Neural crest cell (in vitro differentiated cells): Measurements from ENCODE around the gene AUTS2. TPM values are rescaled to one million over a fixed set of nuclear protein-coding genes. Genes with fewer than 3 reads are reported as not detected.

Experiments used
- DNase-seq: peaks from one replicate; pipeline ENCODE4 v3.0.0; 2021; ENCODE audit warnings: low read depth, mixed read lengths, low spot score
- H3K27ac Mint-ChIP-seq: one replicate; pipeline ENCODE4 v1.8.0; 2021; ENCODE audit warnings: mild to moderate bottlenecking, mixed read lengths; ENCODE audit not compliant: unreplicated experiment
- H3K27me3 Mint-ChIP-seq: 2 replicates; pipeline ENCODE4 v1.8.0; 2021; ENCODE audit warnings: low read depth, mild to moderate bottlenecking, mixed read lengths
- H3K36me3 Mint-ChIP-seq: 2 replicates; pipeline ENCODE4 v1.8.0; 2021; ENCODE audit warnings: low read depth, mild to moderate bottlenecking, mixed read lengths
- H3K4me1 Mint-ChIP-seq: 2 replicates; pipeline ENCODE4 v1.8.0; 2021; ENCODE audit warnings: mixed read lengths
- H3K4me3 Mint-ChIP-seq: one replicate; pipeline ENCODE4 v1.8.0; 2021; ENCODE audit warnings: mild to moderate bottlenecking, mixed read lengths
- H3K9me3 Mint-ChIP-seq: 2 replicates; pipeline ENCODE4 v1.8.0; 2021; ENCODE audit warnings: mixed read lengths
- total RNA-seq: library from RNA; stranded (reverse); gene quantifications from 2 replicates; pipeline ENCODE4 v1.2.1, GENCODE V29; 2021
- TF ChIP-seq, protein P1 (sequence below): fragments of 200-600 bp; sonication (generic); conservative IDR thresholded peaks from 2 replicates; pipeline ENCODE4 v1.5.0; 2021; ENCODE audit warnings: antibody characterized with exemption, mild to moderate bottlenecking

AUTS2 gene
- total RNA-seq, 1 donor from 2014 or later, result 152 TPM

DNA sequence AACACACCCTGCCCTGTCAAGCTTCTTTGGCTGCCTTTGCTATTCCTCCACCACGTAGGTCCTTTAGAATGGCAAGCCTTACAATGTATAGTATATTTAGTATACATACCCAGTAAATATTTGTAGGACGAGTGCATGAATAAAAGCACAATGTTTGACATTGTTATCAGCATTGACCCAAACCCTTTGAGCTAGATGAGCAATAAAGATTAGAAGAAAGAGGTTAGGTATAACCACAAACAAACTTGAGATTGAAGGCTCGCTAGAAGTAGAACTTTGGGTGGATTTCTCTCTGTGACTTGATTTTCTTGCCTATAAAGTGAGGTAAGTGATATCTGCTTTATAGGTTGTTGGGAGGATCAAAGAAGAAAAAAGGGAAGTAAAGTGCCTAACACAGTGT is 972.7 kb downstream of the AUTS2 start:
- no peak overlapping the region for H3K4me3 Mint-ChIP-seq
- no peak overlapping the region for H3K27ac Mint-ChIP-seq
- TF ChIP-seq, protein P1, sequence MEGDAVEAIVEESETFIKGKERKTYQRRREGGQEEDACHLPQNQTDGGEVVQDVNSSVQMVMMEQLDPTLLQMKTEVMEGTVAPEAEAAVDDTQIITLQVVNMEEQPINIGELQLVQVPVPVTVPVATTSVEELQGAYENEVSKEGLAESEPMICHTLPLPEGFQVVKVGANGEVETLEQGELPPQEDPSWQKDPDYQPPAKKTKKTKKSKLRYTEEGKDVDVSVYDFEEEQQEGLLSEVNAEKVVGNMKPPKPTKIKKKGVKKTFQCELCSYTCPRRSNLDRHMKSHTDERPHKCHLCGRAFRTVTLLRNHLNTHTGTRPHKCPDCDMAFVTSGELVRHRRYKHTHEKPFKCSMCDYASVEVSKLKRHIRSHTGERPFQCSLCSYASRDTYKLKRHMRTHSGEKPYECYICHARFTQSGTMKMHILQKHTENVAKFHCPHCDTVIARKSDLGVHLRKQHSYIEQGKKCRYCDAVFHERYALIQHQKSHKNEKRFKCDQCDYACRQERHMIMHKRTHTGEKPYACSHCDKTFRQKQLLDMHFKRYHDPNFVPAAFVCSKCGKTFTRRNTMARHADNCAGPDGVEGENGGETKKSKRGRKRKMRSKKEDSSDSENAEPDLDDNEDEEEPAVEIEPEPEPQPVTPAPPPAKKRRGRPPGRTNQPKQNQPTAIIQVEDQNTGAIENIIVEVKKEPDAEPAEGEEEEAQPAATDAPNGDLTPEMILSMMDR, result no peak
- DNase-seq, result no peak
- peaks cover 48% of the 10 kb centered on the region for H3K27me3 Mint-ChIP-seq
- H3K36me3 Mint-ChIP-seq, result peaks cover 7% of the 10 kb centered on the region
- peaks cover 71% of the 10 kb centered on the region for H3K4me1 Mint-ChIP-seq
- no peaks in the 10 kb centered on the region for H3K9me3 Mint-ChIP-seq

DNA sequence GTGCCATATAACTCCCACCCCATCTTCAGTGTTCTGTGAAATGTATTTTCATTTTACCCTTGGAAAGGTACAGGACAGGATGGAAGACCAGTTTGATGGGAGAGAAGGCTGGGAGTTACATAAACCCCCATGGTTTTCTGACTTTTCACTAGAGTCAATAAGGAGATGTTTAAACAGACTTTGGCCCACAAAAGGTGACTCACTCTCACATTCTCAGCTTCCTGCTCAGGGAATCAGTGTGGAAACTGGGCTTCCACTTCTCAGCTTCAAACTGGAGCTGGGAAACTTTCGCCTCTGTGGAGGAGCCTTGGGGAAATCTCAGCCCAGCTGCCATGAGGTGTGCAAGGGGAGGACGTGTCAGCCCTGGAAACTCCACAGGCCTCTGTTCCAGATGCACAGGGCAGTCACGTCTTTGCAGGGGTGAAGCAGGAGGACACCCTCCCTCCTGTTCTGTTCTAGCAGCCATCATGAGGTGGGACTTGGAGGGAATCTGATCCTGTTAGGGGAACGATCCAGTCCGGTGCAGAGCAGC is 973.2 kb downstream of the AUTS2 start:
- Mint-ChIP-seq H3K36me3 (peaks cover 7% of the 10 kb centered on the region), H3K4me3 (peak overlapping the region; percentile 68), H3K27me3 (peaks cover 46% of the 10 kb centered on the region), H3K4me1 (peaks cover 71% of the 10 kb centered on the region), H3K9me3 (no peaks in the 10 kb centered on the region), H3K27ac (no peak overlapping the region)
- TF ChIP-seq, protein P1, result no peak
- no peak for DNase-seq

- peak overlapping the region; percentile 68 for H3K4me3 Mint-ChIP-seq
- TF ChIP-seq, protein P1, result no peak
Measured at GRCh38 chr7:70571961-70572360, 973.7 kb downstream of the AUTS2 start.

DNA sequence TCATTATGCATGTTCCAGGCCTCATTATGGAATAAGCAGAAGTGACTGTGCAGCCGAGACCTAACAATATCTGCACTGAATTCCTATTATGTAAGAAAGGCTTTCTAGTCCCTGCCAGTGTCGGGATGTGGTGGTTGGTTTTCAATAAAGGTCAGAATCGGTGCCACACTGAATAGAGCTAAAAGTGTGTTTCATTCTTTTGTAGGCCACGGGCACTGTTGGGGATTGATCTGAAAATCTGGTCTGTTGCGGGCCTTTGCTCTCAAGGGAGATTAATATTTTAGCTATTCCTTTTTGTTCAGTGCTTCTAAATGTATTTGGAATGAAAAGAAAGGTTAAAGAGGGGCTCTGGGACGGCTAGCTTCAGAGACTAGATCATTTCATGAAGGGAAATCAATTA is 974.3 kb downstream of the AUTS2 start:
- Mint-ChIP-seq H3K4me3 (peak overlapping the region; percentile 70), H3K27ac (no peak overlapping the region), H3K36me3 (peaks cover 7% of the 10 kb centered on the region), H3K9me3 (no peaks in the 10 kb centered on the region), H3K27me3 (peaks cover 47% of the 10 kb centered on the region), H3K4me1 (peaks cover 71% of the 10 kb centered on the region)
- TF ChIP-seq, protein P1, result no peak
- no peak for DNase-seq

More at GRCh38 chr7:70571961-70572360, 973.7 kb downstream of the AUTS2 start:
- Mint-ChIP-seq H3K27ac (peak overlapping the region; percentile 52), H3K27me3 (peaks cover 47% of the 10 kb centered on the region), H3K4me1 (peaks cover 71% of the 10 kb centered on the region), H3K9me3 (no peaks in the 10 kb centered on the region), H3K36me3 (peaks cover 7% of the 10 kb centered on the region)
- DNase-seq, result no peak

GRCh38 chr7:70573071-70573661 is 974.9 kb downstream of the AUTS2 start:
- TF ChIP-seq, protein P1, result no peak
- DNase-seq, result no peak
- Mint-ChIP-seq H3K4me1 (peaks cover 71% of the 10 kb centered on the region), H3K9me3 (no peaks in the 10 kb centered on the region), H3K4me3 (peak overlapping the region; percentile 70), H3K36me3 (peaks cover 7% of the 10 kb centered on the region), H3K27me3 (peaks cover 44% of the 10 kb centered on the region), H3K27ac (peak overlapping the region; percentile 40)
